Fibroblast of mammary gland (primary cell): Measurements from ENCODE around the gene GOLGB1.

Experiments
- DNase-seq: peaks from one replicate; pipeline ENCODE4 v3.0.0-alpha.2; 2010; ENCODE audit warnings: low read depth
- H3K4me3 ChIP-seq: 2 replicates; pipeline ENCODE4 v1.5.1; 2011; ENCODE audit warnings: low read depth, mild to moderate bottlenecking, low read length, moderate library complexity; ENCODE audit not compliant: control insufficient read depth
- CTCF ChIP-seq: conservative IDR thresholded peaks from 2 replicates; pipeline ENCODE4 v1.5.1; 2011; ENCODE audit warnings: low read depth, low read length, inconsistent platforms; ENCODE audit not compliant: control insufficient read depth, insufficient read depth

GOLGB1 gene

GRCh38 chr3:121629601-121630000 is 119.9 kb downstream of the GOLGB1 start:
- no peak for TF ChIP-seq CTCF
- no peak overlapping the region for H3K4me3 ChIP-seq
- DNase-seq = no peak

- TF ChIP-seq CTCF = no peak
- H3K4me3 ChIP-seq = no peak overlapping the region
- DNase-seq = no peak
Measured at GRCh38 chr3:121627622-121628021, 121.9 kb downstream of the GOLGB1 start.

GRCh38 chr3:121627211-121627610 is 122.3 kb downstream of the GOLGB1 start:
- no peak overlapping the region for H3K4me3 ChIP-seq
- TF ChIP-seq CTCF = no peak
- DNase-seq = no peak

- H3K4me3 ChIP-seq = no peak overlapping the region
- TF ChIP-seq CTCF = no peak
- DNase-seq = no peak
Measured at GRCh38 chr3:121626495-121626894, 123.0 kb downstream of the GOLGB1 start.

- H3K4me3 ChIP-seq = no peak overlapping the region
- TF ChIP-seq CTCF = no peak
- DNase-seq = no peak
Measured at GRCh38 chr3:121624147-121624899, 125.2 kb downstream of the GOLGB1 start.

- H3K4me3 ChIP-seq = no peak overlapping the region
- no peak for TF ChIP-seq CTCF
- no peak for DNase-seq
Measured at GRCh38 chr3:121621491-121621890, 128.1 kb downstream of the GOLGB1 start.
